Activated CD4-positive, alpha-beta memory T cell treated with anti-CD3 and anti-CD28 coated beads, Interleukin-2, amount 10 ng/mL, durations not matched to agents 7 days and 5 days (primary cell): Measurements from ENCODE around the gene FTO. TPM values are rescaled to one million over a fixed set of nuclear protein-coding genes. Genes with fewer than 3 reads are reported as not detected.

Experiments used
- CTCF ChIA-PET: fragments of 350-600 bp; sonication (Branson Sonifier 250); formaldehyde crosslinking; loops from one replicate; lab custom pipeline; 2021; ENCODE audit warnings: antibody characterized with exemption, inconsistent platforms; lab: Charles Lee
- POLR2A ChIA-PET: fragments of 350-600 bp; sonication (Branson Sonifier 250); formaldehyde crosslinking; loops from one replicate; lab custom pipeline; 2021; ENCODE audit warnings: antibody characterized with exemption; lab: Charles Lee
- DNase-seq: peaks from one replicate; pipeline ENCODE4 v3.0.0-alpha.2; 2020
- H3K27ac Mint-ChIP-seq: one replicate; pipeline ENCODE4 v1.8.0; 2021; ENCODE audit warnings: mild to moderate bottlenecking, mixed read lengths
- H3K27me3 Mint-ChIP-seq: one replicate; pipeline ENCODE4 v1.8.0; 2021; ENCODE audit warnings: mixed read lengths
- H3K36me3 Mint-ChIP-seq: one replicate; pipeline ENCODE4 v1.8.0; 2021; ENCODE audit warnings: low read depth, mixed read lengths
- H3K4me1 Mint-ChIP-seq: one replicate; pipeline ENCODE4 v1.8.0; 2021; ENCODE audit warnings: mixed read lengths
- H3K4me3 Mint-ChIP-seq: one replicate; pipeline ENCODE4 v1.8.0; 2021; ENCODE audit warnings: mild to moderate bottlenecking, mixed read lengths
- H3K9me3 Mint-ChIP-seq: one replicate; pipeline ENCODE4 v1.8.0; 2021; ENCODE audit warnings: mixed read lengths
- total RNA-seq, 2 experiments: library from RNA; stranded (reverse); gene quantifications; one replicate each; pipeline ENCODE4 v1.2.3, GENCODE V29; 2021

FTO gene
- total RNA-seq, 2 experiments from 2014 or later, result 48.1 to 48.5 TPM

DNA sequence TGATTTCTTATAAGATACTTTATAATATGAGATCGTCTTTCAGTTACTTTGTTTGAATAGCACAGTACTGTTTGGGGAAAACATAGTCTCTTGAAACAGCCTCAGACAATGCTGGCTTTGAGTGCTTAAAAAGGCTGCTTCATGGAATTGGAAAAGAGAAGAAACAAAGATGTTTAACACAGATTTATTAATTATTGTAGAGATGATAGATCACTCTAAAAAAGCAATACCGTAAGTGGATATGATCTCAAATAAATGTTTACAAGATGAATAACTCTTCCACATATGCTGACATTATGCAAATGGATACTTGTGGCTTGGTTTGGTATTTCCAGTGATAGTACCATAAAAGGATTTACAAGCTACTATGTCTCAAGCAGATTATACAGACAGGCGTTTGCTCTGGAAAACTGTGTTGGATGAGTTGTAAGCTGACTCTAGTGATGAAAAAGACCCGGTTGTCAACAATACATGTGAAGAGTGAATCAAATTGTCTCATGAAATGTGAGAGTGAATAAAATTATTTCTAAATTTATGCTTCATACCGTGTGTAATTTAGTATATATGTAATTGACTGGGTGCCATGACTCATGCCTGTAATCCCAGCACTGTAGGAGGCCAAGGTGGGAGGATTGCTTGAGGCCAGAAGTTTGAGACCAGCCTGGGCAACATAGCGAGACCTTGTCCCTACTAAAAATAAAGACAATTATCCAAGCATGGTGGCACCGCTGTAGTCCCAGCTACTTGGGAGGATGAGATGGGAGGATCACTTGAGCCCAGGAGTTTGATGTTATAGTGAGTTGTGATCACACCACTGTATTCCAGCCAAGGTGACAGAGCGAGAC, 105.4 kb downstream of the FTO start:
- POLR2A ChIA-PET, result no interaction called here
- Mint-ChIP-seq H3K4me1 (peaks cover 4% of the 10 kb centered on the region), H3K27ac (no peak overlapping the region), H3K4me3 (no peak overlapping the region), H3K36me3 (peaks cover 11% of the 10 kb centered on the region), H3K9me3 (no peaks in the 10 kb centered on the region), H3K27me3 (no peaks in the 10 kb centered on the region)
- no peak for DNase-seq
- CTCF ChIA-PET, result no interaction called here

DNA sequence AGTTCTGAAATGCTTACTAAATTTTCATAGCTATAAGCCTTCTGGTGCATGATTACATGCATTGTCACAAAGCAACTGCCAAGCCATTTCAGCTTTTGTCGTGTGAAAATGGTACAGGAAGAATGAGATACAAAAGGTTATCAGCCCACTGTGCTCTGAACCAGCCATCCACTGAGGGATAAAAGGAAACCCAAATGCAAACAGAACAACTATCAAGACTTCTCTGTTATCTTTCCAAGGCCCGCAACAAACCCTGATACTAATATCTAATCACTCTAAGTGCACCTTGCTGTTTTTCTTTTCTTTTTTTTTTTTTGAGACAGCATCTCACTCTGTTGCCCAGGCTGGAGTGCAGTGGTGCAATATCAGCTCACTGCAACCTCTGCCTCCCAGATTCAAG, 109.0 kb downstream of the FTO start:
- CTCF ChIA-PET, result no interaction called here
- H3K4me3 Mint-ChIP-seq, result no peak overlapping the region
- no peaks in the 10 kb centered on the region for H3K27me3 Mint-ChIP-seq
- no peak for DNase-seq
- POLR2A ChIA-PET, result no interaction called here
- peaks cover 7% of the 10 kb centered on the region for H3K4me1 Mint-ChIP-seq
- H3K36me3 Mint-ChIP-seq, result peaks cover 21% of the 10 kb centered on the region
- no peak overlapping the region for H3K27ac Mint-ChIP-seq
- H3K9me3 Mint-ChIP-seq, result no peaks in the 10 kb centered on the region

DNA sequence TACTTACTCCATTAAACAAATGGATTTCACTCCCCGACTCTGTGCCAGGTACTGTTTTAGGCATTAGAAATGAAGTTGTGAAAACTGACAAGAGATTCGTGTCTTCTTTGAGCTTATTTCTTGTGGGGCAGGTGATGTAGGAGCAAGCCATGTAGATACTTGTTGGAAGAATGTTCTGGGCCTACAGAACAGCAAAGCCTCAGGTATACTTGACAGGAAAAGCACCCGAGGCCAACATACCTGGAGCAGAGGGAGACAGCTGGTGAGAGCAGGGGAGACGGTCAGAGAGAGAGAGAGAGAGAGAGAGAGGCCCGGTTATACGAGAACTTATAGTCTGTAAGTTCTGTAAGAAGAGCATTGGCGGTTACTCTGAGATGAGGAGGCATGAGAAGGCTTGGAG, 110.8 kb downstream of the FTO start:
- H3K4me3 Mint-ChIP-seq, result no peak overlapping the region
- H3K9me3 Mint-ChIP-seq, result no peaks in the 10 kb centered on the region
- peaks cover 21% of the 10 kb centered on the region for H3K36me3 Mint-ChIP-seq
- no peak overlapping the region for H3K27ac Mint-ChIP-seq
- peaks cover 7% of the 10 kb centered on the region for H3K4me1 Mint-ChIP-seq
- POLR2A ChIA-PET, result no interaction called here
- no peaks in the 10 kb centered on the region for H3K27me3 Mint-ChIP-seq
- CTCF ChIA-PET, result no interaction called here
- no peak for DNase-seq

DNA sequence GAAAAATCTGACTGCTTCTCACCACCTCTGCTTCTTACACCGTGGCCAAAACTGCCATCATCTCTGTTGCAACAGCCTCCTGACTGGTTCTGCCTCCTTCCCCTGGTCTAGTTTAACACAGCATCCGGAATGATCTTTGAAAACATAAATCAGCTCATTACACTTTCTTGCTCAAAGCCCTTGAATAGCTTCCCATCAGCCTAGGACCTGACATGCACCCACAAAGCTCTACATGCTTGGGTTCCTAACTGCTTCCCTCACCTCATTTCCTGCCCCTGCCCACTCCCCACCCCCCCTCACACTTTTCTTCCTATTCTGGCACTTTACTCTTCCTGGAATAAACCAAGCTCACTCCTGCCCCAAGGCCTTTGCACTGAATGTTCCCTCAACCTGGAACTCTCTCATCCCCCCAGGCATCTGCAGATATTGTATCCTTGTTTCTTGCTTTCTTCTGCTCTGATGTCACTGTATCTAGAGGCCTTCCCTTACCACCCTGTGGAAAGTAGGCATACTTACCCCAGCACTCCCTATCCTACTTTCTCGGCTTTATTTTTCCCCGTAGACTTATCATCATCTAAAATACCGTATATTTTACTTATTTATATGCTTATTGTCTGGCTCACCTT, 112.4 kb downstream of the FTO start:
- Mint-ChIP-seq H3K27ac (no peak overlapping the region), H3K4me3 (no peak overlapping the region), H3K9me3 (no peaks in the 10 kb centered on the region), H3K36me3 (peaks cover 15% of the 10 kb centered on the region), H3K4me1 (peaks cover 11% of the 10 kb centered on the region), H3K27me3 (no peaks in the 10 kb centered on the region)
- CTCF ChIA-PET, result no interaction called here
- POLR2A ChIA-PET, result no interaction called here
- no peak for DNase-seq

DNA sequence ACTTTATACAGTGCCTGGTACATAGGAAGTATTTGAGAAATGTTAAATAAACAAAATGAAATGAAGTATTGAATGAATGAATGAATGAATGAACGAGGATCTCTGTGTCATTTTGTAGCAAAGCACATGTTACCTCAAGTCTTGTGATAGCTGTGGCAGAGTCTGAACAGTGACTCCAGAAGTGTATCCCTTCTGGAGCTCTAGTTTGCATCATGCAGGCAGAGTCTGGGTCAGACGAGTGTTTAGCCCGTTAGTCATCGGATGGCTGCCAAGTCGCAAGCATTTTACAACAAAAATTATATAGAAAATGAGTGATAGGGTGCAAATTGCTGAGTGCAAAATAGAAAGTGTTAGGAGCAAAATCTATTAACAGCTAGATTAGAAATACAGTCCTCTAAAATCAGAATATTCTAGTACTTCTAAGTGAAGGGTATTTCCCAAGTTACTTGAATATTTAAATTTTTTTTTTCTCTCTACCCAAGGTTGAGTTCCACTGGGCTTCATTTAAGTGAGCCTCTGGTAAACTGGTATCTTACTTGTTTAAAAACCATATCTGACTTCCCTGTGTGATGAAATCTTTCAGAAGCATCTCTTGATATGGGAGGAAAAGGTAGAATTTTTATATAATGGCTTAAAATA, 113.3 kb downstream of the FTO start:
- H3K9me3 Mint-ChIP-seq, result no peaks in the 10 kb centered on the region
- no peak overlapping the region for H3K27ac Mint-ChIP-seq
- H3K27me3 Mint-ChIP-seq, result no peaks in the 10 kb centered on the region
- POLR2A ChIA-PET, result no interaction called here
- peaks cover 12% of the 10 kb centered on the region for H3K36me3 Mint-ChIP-seq
- H3K4me1 Mint-ChIP-seq, result peaks cover 19% of the 10 kb centered on the region
- no peak overlapping the region for H3K4me3 Mint-ChIP-seq
- CTCF ChIA-PET, result no interaction called here
- no peak for DNase-seq

DNA sequence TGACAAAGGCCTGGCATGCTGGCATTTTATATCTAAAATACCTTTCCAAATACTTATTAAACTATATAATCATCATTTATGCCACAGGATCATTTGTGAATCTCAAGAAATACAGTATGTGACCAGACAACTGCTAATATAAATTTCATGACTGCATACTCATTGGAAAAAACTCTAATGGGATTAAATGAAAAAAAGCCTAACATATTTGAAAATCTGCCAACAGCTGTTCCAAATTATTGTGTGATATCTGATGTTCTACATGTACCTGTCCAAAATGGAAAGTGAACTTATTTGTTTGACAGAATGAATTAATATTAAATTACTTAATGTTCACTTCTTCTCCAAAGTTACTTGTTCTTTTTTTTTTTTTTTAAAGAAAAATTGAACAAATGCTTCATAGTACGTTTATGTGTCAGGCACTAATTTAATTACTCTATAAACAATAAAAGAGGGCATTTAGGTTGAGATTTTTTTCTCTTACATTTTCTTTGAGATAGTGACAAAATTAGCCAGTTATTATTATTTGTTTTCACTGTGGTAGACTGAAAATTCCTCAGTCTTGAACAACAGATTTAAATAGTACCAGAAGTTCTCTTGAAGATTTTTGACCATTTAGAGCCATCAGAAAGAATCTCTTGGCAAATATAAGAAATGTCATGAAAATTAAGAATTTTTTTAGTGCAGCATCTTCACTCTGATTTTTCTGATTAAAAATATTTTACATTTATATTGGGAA, 114.0 kb downstream of the FTO start:
- H3K9me3 Mint-ChIP-seq, result no peaks in the 10 kb centered on the region
- H3K4me1 Mint-ChIP-seq, result peaks cover 20% of the 10 kb centered on the region
- H3K36me3 Mint-ChIP-seq, result peaks cover 10% of the 10 kb centered on the region
- ChIA-PET POLR2A (no interaction called here), CTCF (no interaction called here)
- no peaks in the 10 kb centered on the region for H3K27me3 Mint-ChIP-seq
- DNase-seq, result no peak
- no peak overlapping the region for H3K4me3 Mint-ChIP-seq
- H3K27ac Mint-ChIP-seq, result no peak overlapping the region

DNA sequence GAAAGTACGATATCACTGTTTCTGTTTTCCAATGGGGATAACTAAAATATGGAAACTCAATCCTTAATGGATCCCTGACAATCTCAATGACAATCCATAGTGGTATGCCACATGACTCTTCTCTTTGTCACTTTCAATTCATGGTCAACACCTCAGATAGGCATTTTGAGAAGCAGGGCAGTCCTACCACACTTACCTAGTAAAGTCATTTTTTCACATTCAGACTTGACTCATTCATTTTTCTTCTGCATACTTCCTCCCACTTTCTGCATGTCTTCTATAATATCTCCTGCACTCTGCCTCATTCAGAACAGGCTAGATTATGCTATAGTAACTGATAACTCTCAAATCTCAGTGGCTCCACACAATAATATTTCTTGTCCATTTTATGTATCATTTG, 117.5 kb downstream of the FTO start:
- ChIA-PET POLR2A (no interaction called here), CTCF (no interaction called here)
- Mint-ChIP-seq H3K36me3 (peaks cover 6% of the 10 kb centered on the region), H3K27me3 (no peaks in the 10 kb centered on the region), H3K27ac (no peak overlapping the region), H3K4me1 (peaks cover 13% of the 10 kb centered on the region), H3K4me3 (no peak overlapping the region), H3K9me3 (no peaks in the 10 kb centered on the region)
- no peak for DNase-seq

DNA sequence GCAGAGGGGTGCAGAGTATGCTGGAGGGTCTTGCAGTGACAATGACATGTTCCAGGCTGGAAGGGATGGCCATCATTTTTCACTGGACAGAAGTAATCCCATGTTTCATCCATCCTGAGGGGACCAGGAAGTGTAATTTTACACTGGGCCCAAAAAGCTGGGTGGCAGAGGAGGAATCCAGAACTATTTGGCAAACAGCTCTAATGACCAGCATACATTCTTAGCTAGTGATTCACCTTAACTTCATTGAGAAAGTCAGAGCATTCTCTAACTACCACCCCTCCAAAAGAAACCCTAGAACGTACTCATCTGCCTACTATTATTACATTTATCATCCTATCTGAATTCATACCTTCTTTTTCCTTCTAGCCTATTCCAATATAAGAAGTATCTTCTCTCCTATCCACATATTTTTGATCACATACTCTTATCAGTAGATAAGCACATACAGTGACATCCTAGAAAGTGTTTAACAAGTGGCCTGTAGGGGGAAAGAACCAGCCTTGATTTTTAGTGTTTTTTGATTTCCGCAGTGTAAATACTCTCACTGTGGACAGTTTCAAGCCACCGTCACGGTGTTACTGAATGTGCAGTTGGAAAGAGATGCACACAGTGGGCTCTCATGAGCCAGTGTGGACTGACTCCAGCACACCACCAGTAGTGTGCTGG, 118.1 kb downstream of the FTO start:
- Mint-ChIP-seq H3K4me1 (peaks cover 12% of the 10 kb centered on the region), H3K27ac (no peak overlapping the region), H3K9me3 (no peaks in the 10 kb centered on the region), H3K36me3 (peaks cover 6% of the 10 kb centered on the region), H3K4me3 (no peak overlapping the region), H3K27me3 (no peaks in the 10 kb centered on the region)
- ChIA-PET CTCF (no interaction called here), POLR2A (no interaction called here)
- DNase-seq, result no peak

DNA sequence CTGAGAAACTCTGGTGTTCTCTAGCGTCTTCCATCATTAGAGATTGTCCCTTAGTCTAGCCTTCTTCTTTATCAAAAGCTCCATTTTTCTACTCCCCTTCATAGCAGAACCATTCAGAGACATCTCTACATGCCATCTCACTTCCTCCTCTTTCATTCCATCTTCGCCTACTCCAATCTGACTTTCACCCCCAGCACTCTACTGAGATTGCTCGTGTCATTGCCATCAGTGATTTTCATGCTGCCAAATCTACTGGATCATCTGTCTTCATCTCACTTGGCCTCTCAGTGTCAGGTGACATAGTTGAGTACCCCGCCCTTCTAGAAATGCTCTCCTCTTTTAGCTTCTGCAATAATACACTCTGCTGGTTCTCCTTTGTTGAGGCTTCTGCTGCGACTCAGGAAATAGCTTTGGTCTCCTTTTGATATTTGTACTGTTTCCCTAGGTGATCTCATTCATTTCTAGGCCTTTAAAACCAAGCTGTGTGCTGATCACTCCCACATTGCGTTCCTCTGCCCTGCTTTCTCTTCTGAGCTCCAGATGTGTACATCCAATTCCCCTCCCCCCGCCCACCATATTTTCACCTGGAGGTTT, 119.1 kb downstream of the FTO start:
- Mint-ChIP-seq H3K4me1 (peaks cover 12% of the 10 kb centered on the region), H3K27me3 (no peaks in the 10 kb centered on the region), H3K9me3 (no peaks in the 10 kb centered on the region), H3K36me3 (peaks cover 6% of the 10 kb centered on the region), H3K4me3 (no peak overlapping the region), H3K27ac (no peak overlapping the region)
- POLR2A ChIA-PET, result no interaction called here
- CTCF ChIA-PET, result interaction anchor here (1.0 kb wide), 1 partner anchor 13 kb away, joined by 4 read pairs; no protein-coding TSS in a partner anchor
- DNase-seq, result peak; percentile 31

DNA sequence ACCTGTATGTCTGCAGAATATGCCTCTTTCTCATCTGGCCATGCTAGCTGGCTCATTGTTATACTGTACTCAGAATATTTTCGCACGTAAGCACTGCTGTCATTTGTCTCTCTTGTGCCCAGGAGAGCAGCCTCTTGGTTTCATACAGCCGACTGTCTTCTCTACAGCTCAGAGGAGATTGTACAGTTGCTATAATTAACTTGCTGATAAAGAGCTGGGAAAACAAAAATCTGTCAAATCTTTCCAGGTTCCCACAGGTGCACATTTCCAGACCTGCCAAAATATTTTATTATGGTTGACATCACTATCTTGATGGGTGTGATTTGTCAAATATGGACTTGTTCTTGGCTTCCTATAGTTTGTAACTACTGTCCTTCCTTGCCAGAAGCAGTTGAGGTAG, 122.7 kb downstream of the FTO start:
- H3K27me3 Mint-ChIP-seq, result no peaks in the 10 kb centered on the region
- POLR2A ChIA-PET, result no interaction called here
- DNase-seq, result no peak
- no peak overlapping the region for H3K4me3 Mint-ChIP-seq
- H3K36me3 Mint-ChIP-seq, result peaks cover 13% of the 10 kb centered on the region
- H3K27ac Mint-ChIP-seq, result no peak overlapping the region
- CTCF ChIA-PET, result no interaction called here
- peaks cover 5% of the 10 kb centered on the region for H3K4me1 Mint-ChIP-seq
- no peaks in the 10 kb centered on the region for H3K9me3 Mint-ChIP-seq

DNA sequence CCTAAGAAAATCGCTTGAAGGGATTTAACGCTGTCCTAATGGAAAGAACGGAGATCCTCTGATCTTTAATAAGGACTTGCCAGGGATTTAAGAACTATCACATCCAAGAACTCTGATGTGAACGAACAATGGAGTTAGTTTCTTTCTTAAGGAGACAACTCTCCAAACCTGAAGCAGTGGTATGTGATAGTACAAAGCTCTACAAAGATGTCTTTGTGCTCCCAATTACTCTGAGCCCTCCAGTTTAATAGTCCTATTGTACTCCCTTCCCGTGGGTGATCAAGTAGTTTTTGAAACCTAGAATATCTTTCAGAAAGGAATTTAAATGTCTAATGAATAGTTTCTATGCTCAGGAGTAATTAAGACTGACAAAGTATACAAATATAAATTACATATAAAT, 123.8 kb downstream of the FTO start:
- DNase-seq, result no peak
- ChIA-PET CTCF (no interaction called here), POLR2A (no interaction called here)
- no peaks in the 10 kb centered on the region for H3K9me3 Mint-ChIP-seq
- H3K4me1 Mint-ChIP-seq, result no peaks in the 10 kb centered on the region
- H3K4me3 Mint-ChIP-seq, result no peak overlapping the region
- no peaks in the 10 kb centered on the region for H3K27me3 Mint-ChIP-seq
- H3K27ac Mint-ChIP-seq, result no peak overlapping the region
- H3K36me3 Mint-ChIP-seq, result peaks cover 13% of the 10 kb centered on the region

DNA sequence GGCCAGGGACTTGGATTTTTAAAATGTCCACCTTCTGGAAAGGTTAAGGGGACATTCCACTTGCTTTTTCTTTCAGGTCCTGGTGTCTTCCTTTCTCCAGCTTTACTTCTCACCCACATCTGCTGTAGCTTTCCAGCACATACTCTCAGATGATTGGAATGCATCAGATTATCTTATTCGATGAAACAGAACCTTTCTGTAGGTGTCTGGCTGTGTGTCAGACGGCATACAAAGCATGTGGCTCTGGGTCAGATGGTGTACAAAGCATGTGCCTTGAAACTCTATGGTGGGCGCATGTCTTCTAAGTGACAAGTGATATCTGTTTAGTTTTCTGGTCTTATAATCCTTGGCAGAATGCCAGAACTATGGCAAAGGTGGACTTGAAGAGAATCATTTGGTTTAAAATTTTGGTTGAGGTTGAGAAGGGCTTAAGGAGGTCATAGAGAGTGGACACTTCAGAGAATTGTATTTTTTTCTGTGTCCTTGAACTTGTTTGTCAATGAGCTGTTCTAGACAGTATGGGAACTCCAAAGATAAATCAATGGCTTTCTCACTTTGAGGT, 125.3 kb downstream of the FTO start:
- no peaks in the 10 kb centered on the region for H3K27me3 Mint-ChIP-seq
- CTCF ChIA-PET, result no interaction called here
- POLR2A ChIA-PET, result no interaction called here
- no peak overlapping the region for H3K4me3 Mint-ChIP-seq
- no peaks in the 10 kb centered on the region for H3K9me3 Mint-ChIP-seq
- H3K27ac Mint-ChIP-seq, result no peak overlapping the region
- no peak for DNase-seq
- no peaks in the 10 kb centered on the region for H3K4me1 Mint-ChIP-seq
- peaks cover 17% of the 10 kb centered on the region for H3K36me3 Mint-ChIP-seq
